HUES64 (cell line): Measurements from ENCODE around the gene PSMD2.
A peak's percentile ranks its signal among the peaks of the same experiment; 100 is the strongest.
"Not testable (repeated sequence)": the region's sequence is repeated elsewhere in the genome, so short reads cannot be mapped to it uniquely, and the experiment has no call there.

Experiments used
- H3K27ac ChIP-seq: 2 replicates; pipeline ENCODE4 v1.7.0; 2013; ENCODE audit warnings: low read depth, low read length, inconsistent platforms
- H3K27me3 ChIP-seq: 2 replicates; pipeline ENCODE4 v1.6.1; 2013; ENCODE audit warnings: mild to moderate bottlenecking, low read length; ENCODE audit not compliant: insufficient read depth
- H3K36me3 ChIP-seq: 2 replicates; pipeline ENCODE4 v1.6.1; 2013; ENCODE audit warnings: mild to moderate bottlenecking, low read length; ENCODE audit not compliant: insufficient read depth
- H3K4me1 ChIP-seq: 2 replicates; pipeline ENCODE4 v1.6.1; 2013; ENCODE audit warnings: mild to moderate bottlenecking, low read length, moderate library complexity; ENCODE audit not compliant: insufficient read depth
- H3K4me3 ChIP-seq: 2 replicates; pipeline ENCODE4 v1.5.1; 2013; ENCODE audit warnings: mild to moderate bottlenecking, low read length, moderate library complexity
- H3K9ac ChIP-seq: 2 replicates; pipeline ENCODE4 v1.6.1; 2013; ENCODE audit warnings: mild to moderate bottlenecking, low read depth, low read length
- H3K9me3 ChIP-seq: 2 replicates; pipeline ENCODE4 v1.6.1; 2013; ENCODE audit warnings: low read depth, low read length; ENCODE audit not compliant: insufficient read depth
- WGBS: fragments of 150-250, 120-280 bp; methylation state at CpG from one replicate; pipeline ENCODE4 v1.1.7; 2013; ENCODE audit warnings: missing lambda C conversion rate; 5-methylcytosine and 5-hydroxymethylcytosine counted together

The PSMD2 gene

DNA sequence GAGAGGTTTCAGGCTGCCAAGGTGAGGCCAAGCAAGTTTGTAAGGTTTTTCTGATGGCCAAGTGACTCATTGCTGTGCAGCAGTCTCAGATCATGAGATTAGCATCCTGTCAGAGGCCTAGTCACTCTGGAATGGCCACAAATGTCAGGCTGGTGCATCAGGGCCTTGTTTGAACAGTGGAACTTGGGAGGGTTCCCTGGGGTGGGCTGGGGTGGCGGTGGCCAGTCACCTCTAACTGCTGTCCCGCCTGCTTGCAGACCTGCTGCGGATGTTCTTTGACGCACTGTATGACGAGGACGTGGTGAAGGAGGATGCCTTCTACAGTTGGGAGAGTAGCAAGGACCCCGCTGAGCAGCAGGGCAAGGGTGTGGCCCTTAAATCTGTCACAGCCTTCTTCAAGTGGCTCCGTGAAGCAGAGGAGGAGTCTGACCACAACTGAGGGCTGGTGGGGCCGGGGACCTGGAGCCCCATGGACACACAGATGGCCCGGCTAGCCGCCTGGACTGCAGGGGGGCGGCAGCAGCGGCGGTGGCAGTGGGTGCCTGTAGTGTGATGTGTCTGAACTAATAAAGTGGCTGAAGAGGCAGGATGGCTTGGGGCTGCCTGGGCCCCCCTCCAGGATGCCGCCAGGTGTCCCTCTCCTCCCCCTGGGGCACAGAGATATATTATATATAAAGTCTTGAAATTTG, 35.6 kb downstream of the PSMD2 start:
- H3K4me1 ChIP-seq = peaks cover 16% of the 10 kb centered on the region; the same call in 1 of the 2 replicates

DNA sequence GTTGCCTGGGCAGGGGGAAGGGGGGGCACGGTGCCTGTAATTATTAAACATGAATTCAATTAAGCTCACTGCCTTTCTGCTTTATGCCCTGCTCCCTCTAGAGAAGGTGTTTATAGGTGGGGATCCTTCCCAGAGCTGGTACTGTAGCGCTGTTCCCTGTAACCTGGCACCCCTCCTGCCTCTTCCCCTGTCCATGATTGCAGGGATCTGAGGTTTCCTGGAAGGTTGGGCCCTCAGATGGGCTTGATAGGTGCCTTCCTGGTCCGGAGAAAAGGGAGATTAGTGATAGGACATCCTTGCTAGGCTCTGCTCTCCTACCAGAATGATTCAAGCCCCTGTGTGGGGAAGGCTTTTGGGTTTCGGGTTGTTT, 36.2 kb downstream of the PSMD2 start:
- no peak overlapping the region for H3K9ac ChIP-seq
- H3K4me1 ChIP-seq = peaks cover 16% of the 10 kb centered on the region; the same call in 1 of the 2 replicates
- H3K9me3 ChIP-seq = no peaks in the 10 kb centered on the region
- H3K27ac ChIP-seq = peak overlapping the region; percentile 97
- H3K36me3 ChIP-seq = peaks cover 46% of the 10 kb centered on the region
- peak overlapping the region; percentile 83 for H3K4me3 ChIP-seq
- no peaks in the 10 kb centered on the region for H3K27me3 ChIP-seq
- WGBS = 74% methylated on average over 3 of the region's 4 CpGs

More for the DNA sequence above, 35.6 kb downstream of the PSMD2 start:
- WGBS = 91% methylated on average over 14 of the region's 15 CpGs
- H3K27me3 ChIP-seq = no peaks in the 10 kb centered on the region
- H3K27ac ChIP-seq = peak overlapping the region; percentile 97; the same call in 1 of the 2 replicates
- no peak overlapping the region for H3K9ac ChIP-seq
- peaks cover 53% of the 10 kb centered on the region for H3K36me3 ChIP-seq
- no peak overlapping the region for H3K4me3 ChIP-seq
- H3K9me3 ChIP-seq = no peaks in the 10 kb centered on the region

DNA sequence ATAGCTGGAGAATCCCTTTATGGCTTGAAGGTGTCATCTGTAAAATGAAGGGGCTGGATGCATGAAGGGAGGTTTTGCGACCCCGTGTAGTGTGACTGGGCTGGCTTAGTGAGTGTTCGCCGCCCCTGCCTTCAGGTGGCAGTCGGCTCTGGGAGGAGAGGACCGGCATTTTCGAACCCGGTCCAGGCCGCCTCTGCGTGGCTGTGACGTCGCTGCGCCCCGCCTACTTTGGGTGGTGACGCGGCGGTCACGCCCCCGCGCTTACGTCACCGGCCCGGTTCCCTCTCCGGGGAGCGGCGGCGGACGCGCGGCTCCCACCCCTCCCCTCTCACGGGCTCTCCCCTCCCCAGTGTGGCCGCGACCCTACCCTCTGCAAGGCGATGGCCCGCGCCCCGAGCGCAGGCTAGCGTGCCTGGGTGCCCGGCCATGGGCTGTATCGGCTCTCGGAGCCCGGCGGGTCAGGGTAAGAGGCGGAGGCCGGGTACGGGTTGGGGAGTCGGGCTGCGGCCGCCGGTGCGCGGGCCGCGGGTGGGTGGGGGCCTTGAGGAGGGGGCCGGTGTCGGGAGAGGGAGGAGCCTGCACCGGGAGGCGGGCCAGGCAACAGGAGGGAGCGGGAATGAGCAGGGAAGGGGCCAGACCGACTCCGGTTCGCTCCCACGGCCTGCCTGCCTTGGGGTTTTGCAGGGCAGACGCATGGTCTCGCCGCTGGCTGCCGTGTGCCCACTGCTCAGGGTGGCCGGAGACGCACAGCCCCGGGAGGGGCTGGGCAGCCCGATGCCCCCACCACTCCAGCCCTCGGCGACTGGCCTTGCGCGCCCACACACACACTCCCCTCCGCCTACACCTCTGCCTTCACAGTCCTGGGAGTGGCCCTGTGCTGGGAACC, 36.9 kb downstream of the PSMD2 start:
- Histone ChIP-seq H3K4me1 (peaks cover 16% of the 10 kb centered on the region; the same call in 1 of the 2 replicates), H3K9ac (peak overlapping the region; percentile 80), H3K4me3 (peak overlapping the region; percentile 83), H3K27ac (peak overlapping the region; percentile 97), H3K27me3 (no peaks in the 10 kb centered on the region), H3K36me3 (peaks cover 42% of the 10 kb centered on the region), H3K9me3 (no peaks in the 10 kb centered on the region)
- whole genome bisulfite sequencing = 1% methylated on average over 77 of the region's 77 CpGs

GRCh38 chr3:184336547-184337398, 37.7 kb downstream of the PSMD2 start:
- Histone ChIP-seq H3K9ac (peak overlapping the region; percentile 80), H3K4me3 (peak overlapping the region; percentile 83), H3K9me3 (no peaks in the 10 kb centered on the region), H3K36me3 (peaks cover 37% of the 10 kb centered on the region), H3K27ac (peak overlapping the region; percentile 97; the same call in 1 of the 2 replicates), H3K4me1 (peaks cover 16% of the 10 kb centered on the region; the same call in 1 of the 2 replicates), H3K27me3 (no peaks in the 10 kb centered on the region)
- WGBS = 40% methylated on average over 17 of the region's 17 CpGs

GRCh38 chr3:184337399-184337714, 38.3 kb downstream of the PSMD2 start, which contains the start of gene FAM131A:
TSS of gene FAM131A (plus strand) at chr3:184337600. CDS start at chr3:184337631, 31 bp downstream.
- 90% methylated on average over 6 of the region's 6 CpGs for WGBS
- H3K9ac ChIP-seq = peak within 1 kb of the TSS; percentile 80
- H3K4me1 ChIP-seq = peaks cover 16% of the 10 kb centered on the region; the same call in 1 of the 2 replicates
- H3K36me3 ChIP-seq = peaks cover 36% of the 10 kb centered on the region
- H3K27me3 ChIP-seq = no peaks in the 10 kb centered on the region
- no peaks in the 10 kb centered on the region for H3K9me3 ChIP-seq
- peak within 1 kb of the TSS; percentile 83 for H3K4me3 ChIP-seq
- H3K27ac ChIP-seq = peak within 1 kb of the TSS; percentile 97; the same call in 1 of the 2 replicates

DNA sequence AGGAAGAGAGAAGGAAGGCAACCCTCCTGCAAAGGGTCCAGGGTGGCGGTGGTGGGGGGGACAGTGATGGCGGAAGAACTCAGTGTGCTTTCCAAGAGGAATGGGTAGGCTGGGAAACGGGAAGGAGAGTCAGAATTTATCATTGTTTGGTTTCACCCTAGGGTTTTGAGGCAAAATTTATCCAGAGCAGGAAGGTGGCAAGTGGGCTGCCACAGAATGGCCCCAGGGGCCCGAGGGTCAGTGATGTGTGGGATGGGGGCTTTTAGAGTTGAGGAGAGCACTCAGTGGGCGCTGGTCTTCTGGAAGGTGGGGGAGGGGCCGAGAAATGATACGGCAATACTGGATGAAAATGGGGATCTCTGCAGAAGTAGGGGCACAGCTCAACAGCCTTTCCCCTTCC, 38.9 kb downstream of the PSMD2 start:
- Histone ChIP-seq H3K4me1 (peaks cover 16% of the 10 kb centered on the region; the same call in 1 of the 2 replicates), H3K9ac (0 out of 2 replicates have a peak overlapping the region, but pooled peaks have one; percentile 5), H3K9me3 (no peaks in the 10 kb centered on the region), H3K27ac (no peak overlapping the region), H3K4me3 (peak overlapping the region; percentile 38), H3K27me3 (no peaks in the 10 kb centered on the region), H3K36me3 (peaks cover 35% of the 10 kb centered on the region)
- WGBS = 85% methylated on average over 7 of the region's 7 CpGs

GRCh38 chr3:184338511-184338945, 39.5 kb downstream of the PSMD2 start:
- H3K4me1 ChIP-seq = peaks cover 16% of the 10 kb centered on the region; the same call in 1 of the 2 replicates
- H3K4me3 ChIP-seq = peak overlapping the region; percentile 38
- 81% methylated on average over 37 of the region's 37 CpGs for WGBS
- H3K9me3 ChIP-seq = no peaks in the 10 kb centered on the region
- H3K27ac ChIP-seq = no peak overlapping the region
- peaks cover 33% of the 10 kb centered on the region for H3K36me3 ChIP-seq
- no peaks in the 10 kb centered on the region for H3K27me3 ChIP-seq
- H3K9ac ChIP-seq = 0 out of 2 replicates have a peak overlapping the region, but pooled peaks have one; percentile 5

DNA sequence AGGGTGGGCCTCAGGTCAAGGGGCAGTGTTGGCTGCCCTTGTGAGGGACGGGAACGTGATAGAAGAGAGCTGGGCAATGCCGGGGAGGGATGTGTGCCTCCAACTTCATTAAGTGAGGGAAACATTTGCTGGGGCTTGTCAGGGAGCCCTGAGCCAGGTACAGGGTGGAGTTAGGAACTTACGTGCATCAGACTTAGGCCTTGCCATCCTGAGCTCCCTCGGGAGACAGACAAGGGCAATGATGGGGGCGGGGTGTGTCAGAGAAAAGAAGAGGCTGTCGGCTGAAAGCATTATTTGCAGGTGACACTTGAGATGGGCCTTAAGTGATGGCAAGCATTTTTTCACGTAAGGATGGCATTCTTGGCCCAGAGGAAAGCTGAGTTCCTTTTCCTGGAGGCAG, 40.0 kb downstream of the PSMD2 start:
- Histone ChIP-seq H3K4me3 (peak overlapping the region; percentile 38), H3K4me1 (peaks cover 16% of the 10 kb centered on the region; the same call in 1 of the 2 replicates), H3K27me3 (no peaks in the 10 kb centered on the region), H3K27ac (no peak overlapping the region), H3K36me3 (peaks cover 30% of the 10 kb centered on the region), H3K9ac (no peak overlapping the region), H3K9me3 (no peaks in the 10 kb centered on the region)
- WGBS = 80% methylated on average over 8 of the region's 8 CpGs

DNA sequence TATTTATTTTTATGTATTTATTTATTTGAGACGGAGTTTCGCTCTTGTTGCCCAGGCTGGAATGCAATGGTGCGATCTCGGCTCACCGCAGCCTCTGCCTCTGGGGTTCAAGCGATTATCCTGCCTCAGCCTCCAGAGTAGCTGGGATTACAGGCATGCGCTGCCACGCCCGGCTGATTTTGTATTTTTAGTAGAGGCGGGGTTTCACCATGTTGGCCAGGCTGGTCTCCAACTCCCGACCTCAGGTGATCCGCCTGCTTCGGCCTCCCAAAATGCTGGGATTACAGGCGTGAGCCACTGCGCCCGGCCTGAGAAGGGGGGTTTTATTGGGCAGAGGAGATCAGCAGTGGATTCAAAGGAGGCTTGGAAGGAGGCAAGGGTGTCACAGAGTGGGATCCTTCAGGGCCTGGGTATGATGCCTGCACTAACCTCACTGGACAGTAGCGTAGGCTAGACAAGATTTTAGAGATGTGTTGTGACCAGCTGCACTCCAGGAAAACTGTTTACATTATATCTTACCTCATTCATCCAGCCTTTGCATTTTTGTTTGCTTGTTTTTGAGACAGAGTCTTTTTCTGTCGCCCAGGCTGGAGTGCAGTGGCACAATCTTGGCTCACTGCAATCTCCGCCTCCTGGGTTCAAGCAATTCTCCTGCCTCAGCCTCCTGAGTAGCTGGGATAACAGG, 40.6 kb downstream of the PSMD2 start:
- WGBS = 92% methylated on average over 19 of the region's 19 CpGs
- H3K4me3 ChIP-seq = not testable (repeated sequence)

DNA sequence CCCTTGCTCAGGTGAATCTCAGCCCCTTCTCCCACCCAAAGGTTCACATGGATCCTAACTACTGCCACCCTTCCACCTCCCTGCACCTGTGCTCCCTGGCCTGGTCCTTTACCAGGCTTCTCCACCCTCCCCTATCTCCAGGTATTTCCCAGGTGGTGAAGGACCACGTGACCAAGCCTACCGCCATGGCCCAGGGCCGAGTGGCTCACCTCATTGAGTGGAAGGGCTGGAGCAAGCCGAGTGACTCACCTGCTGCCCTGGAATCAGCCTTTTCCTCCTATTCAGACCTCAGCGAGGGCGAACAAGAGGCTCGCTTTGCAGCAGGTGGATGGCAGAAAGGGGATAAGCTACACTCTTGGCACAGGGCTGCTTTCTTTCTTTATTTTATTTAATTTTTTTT, 42.9 kb downstream of the PSMD2 start:
- Histone ChIP-seq H3K4me1 (peaks cover 22% of the 10 kb centered on the region), H3K9me3 (no peaks in the 10 kb centered on the region), H3K4me3 (no peak overlapping the region), H3K27me3 (no peaks in the 10 kb centered on the region), H3K27ac (no peak overlapping the region), H3K36me3 (peaks cover 28% of the 10 kb centered on the region), H3K9ac (no peak overlapping the region)
- WGBS = 96% methylated on average over 7 of the region's 7 CpGs

More for the DNA sequence above, 40.6 kb downstream of the PSMD2 start:
- H3K27me3 ChIP-seq, H3K9me3 ChIP-seq, H3K27ac ChIP-seq, H3K9ac ChIP-seq: not testable (repeated sequence)
- H3K36me3 ChIP-seq = peaks cover 28% of the 10 kb centered on the region
- peaks cover 16% of the 10 kb centered on the region; the same call in 1 of the 2 replicates for H3K4me1 ChIP-seq
